Body of pancreas (tissue), 4 donors: ENCODE data around the gene FAM240A.

Experiments used
- CTCF ChIP-seq, 7 experiments: fragments of 450-650 bp in 4 of 7; fragments of 200-600 bp in 3 of 7; sonication (generic) in 3 of 7; IDR thresholded peaks; one replicate each; pipeline ENCODE4 v1.5.1; 2016 to 2019; ENCODE audit warnings: antibody characterized with exemption in 7 of 7
- POLR2A ChIP-seq, 3 donors: fragments of 450-650 bp; IDR thresholded peaks; one replicate each; pipeline ENCODE4 v1.6.1; 2016; ENCODE audit warnings: antibody characterized with exemption in 3 of 3, mild to moderate bottlenecking in 2 of 3

GRCh38 chr3:46609212-46609721, 3.1 kb upstream of the FAM240A start:
- TF ChIP-seq POLR2A (IDR thresholded peaks at IDR 0.05) (no peak), CTCF (IDR thresholded peaks at IDR 0.05) (no peak)
